ENCODE measurements around the gene BCL7A. TPM values are rescaled to one million over a fixed set of nuclear protein-coding genes. Genes with fewer than 3 reads are reported as not detected.

The BCL7A gene
- total and polyA plus RNA-seq, 10 of the 15 experiments (the other 5 are each of a cell fraction or from before 2014, with no cell fraction given): 0.37 to 17.2 (median 11.7) TPM

GRCh38 chr12:122096591-122097149 is 75.0 kb downstream of the BCL7A start (continued):
- TF ChIP-seq JUNB (IDR thresholded peaks at IDR 0.05) (no peak), WRNIP1 (IDR thresholded peaks at IDR 0.05; ENCODE audit: borderline replicate concordance, low read depth, low read length) (no peak)

GRCh38 chr12:122097584-122097926 is 75.9 kb downstream of the BCL7A start:
- no peak overlapping the region for H3K9ac ChIP-seq (ENCODE audit: control insufficient read depth, insufficient read depth, low read length)
- no peak for FAIRE-seq
- H3K27ac ChIP-seq (ENCODE audit: control insufficient read depth, insufficient read depth): no peak overlapping the region
- TF ChIP-seq WRNIP1 (IDR thresholded peaks at IDR 0.05; ENCODE audit: borderline replicate concordance, low read depth, low read length): no peak
- TF ChIP-seq RAD21 (IDR thresholded peaks at IDR 0.05; ENCODE audit: insufficient read depth, low read depth, low read length): no peak
- TF ChIP-seq PAX5 (IDR thresholded peaks at IDR 0.05; ENCODE audit: borderline replicate concordance, low read depth, low read length): no peak
- TF ChIP-seq, protein P1, sequence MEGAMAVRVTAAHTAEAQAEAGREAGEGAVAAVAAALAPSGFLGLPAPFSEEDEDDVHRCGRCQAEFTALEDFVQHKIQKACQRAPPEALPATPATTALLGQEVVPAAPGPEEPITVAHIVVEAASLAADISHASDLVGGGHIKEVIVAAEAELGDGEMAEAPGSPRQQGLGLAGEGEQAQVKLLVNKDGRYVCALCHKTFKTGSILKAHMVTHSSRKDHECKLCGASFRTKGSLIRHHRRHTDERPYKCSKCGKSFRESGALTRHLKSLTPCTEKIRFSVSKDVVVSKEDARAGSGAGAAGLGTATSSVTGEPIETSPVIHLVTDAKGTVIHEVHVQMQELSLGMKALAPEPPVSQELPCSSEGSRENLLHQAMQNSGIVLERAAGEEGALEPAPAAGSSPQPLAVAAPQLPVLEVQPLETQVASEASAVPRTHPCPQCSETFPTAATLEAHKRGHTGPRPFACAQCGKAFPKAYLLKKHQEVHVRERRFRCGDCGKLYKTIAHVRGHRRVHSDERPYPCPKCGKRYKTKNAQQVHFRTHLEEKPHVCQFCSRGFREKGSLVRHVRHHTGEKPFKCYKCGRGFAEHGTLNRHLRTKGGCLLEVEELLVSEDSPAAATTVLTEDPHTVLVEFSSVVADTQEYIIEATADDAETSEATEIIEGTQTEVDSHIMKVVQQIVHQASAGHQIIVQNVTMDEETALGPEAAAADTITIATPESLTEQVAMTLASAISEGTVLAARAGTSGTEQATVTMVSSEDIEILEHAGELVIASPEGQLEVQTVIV (IDR thresholded peaks at IDR 0.05; ENCODE audit: borderline replicate concordance, partially characterized antibody): no peak
- TF ChIP-seq EGR1 (IDR thresholded peaks at IDR 0.05; ENCODE audit: borderline replicate concordance in 1 of 2, low read depth in 2 of 2, low read length in 2 of 2): no peak
- no peak for TF ChIP-seq POLR2A (IDR thresholded peaks at IDR 0.05; ENCODE audit: low read depth, low read length)
- TF ChIP-seq KAT2A (conservative IDR thresholded peaks at IDR 0.05; ENCODE audit: control insufficient read depth, low read depth, low read length): no peak
- TF ChIP-seq CREM (IDR thresholded peaks at IDR 0.05; ENCODE audit: low read depth): no peak
- TF ChIP-seq, protein P2, sequence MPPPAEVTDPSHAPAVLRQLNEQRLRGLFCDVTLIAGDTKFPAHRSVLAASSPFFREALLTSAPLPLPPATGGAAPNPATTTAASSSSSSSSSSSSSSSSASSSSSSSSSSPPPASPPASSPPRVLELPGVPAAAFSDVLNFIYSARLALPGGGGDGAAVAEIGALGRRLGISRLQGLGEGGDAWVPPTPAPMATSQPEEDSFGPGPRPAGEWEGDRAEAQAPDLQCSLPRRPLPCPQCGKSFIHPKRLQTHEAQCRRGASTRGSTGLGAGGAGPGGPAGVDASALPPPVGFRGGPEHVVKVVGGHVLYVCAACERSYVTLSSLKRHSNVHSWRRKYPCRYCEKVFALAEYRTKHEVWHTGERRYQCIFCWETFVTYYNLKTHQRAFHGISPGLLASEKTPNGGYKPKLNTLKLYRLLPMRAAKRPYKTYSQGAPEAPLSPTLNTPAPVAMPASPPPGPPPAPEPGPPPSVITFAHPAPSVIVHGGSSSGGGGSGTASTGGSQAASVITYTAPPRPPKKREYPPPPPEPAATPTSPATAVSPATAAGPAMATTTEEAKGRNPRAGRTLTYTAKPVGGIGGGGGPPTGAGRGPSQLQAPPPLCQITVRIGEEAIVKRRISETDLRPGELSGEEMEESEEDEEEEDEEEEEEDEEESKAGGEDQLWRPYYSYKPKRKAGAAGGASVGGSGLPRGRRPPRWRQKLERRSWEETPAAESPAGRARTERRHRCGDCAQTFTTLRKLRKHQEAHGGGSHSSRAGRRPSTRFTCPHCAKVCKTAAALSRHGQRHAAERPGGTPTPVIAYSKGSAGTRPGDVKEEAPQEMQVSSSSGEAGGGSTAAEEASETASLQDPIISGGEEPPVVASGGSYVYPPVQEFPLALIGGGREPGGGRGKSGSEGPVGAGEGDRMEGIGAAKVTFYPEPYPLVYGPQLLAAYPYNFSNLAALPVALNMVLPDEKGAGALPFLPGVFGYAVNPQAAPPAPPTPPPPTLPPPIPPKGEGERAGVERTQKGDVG (CRISPR knock-in tag; IDR thresholded peaks at IDR 0.05): no peak
- no peak for TF ChIP-seq PML (IDR thresholded peaks at IDR 0.05; ENCODE audit: low read length)
- no peak for TF ChIP-seq NFIC (IDR thresholded peaks at IDR 0.05; ENCODE audit: low read depth, low read length)
- TF ChIP-seq ZNF384 (IDR thresholded peaks at IDR 0.05; ENCODE audit: borderline replicate concordance, low read depth, low read length): no peak

More at GRCh38 chr12:122097584-122097926, 75.9 kb downstream of the BCL7A start:
- Histone ChIP-seq H3K36me3 (ENCODE audit: control insufficient read depth in 2 of 2, insufficient read depth in 2 of 2, low read length in 1 of 2) (no peaks in the 10 kb centered on the region; a peak in 1 of 4 replicates), H3K4me2 (ENCODE audit: control insufficient read depth, insufficient read depth) (no peak overlapping the region), H4K20me1 (ENCODE audit: control insufficient read depth, insufficient read depth) (no peaks in the 10 kb centered on the region), H3K9me3 (replicated peaks; ENCODE audit: control insufficient read depth, insufficient read depth, low read length) (no peaks in the 10 kb centered on the region; the same call in 2 of the 3 replicates), H3K27me3 (replicated peaks in 1 of 2; ENCODE audit: control insufficient read depth in 2 of 2, insufficient read depth in 2 of 2, low read length in 1 of 2) (no peaks in the 10 kb centered on the region), H3K79me2 (ENCODE audit: control insufficient read depth, insufficient read depth, low read length) (no peaks in the 10 kb centered on the region; the same call in 1 of the 2 replicates), H3K4me3 (no peak overlapping the region), H3K4me1 (ENCODE audit: control insufficient read depth, insufficient read depth, low read length) (peaks cover 8% of the 10 kb centered on the region), H2AFZ (ENCODE audit: control insufficient read depth, low read depth, low read length) (no peak overlapping the region)
- no peak for ATAC-seq
- intact Hi-C loops (cut with micrococcal nuclease; ENCODE audit: unreplicated experiment): no loop called here
- RAD21 ChIA-PET (ENCODE audit: unreplicated experiment): interaction anchor here (0.6 kb wide), 1 partner anchor 9 kb away, joined by 4 read pairs; no protein-coding TSS in a partner anchor
- BruUV-seq (replicated peaks): no TSS peak
- no peak for DNase-seq (ENCODE audit: low read depth, low spot score)
- SMC1A ChIA-PET (ENCODE audit: uncharacterized antibody, unreplicated experiment): interaction anchor here (0.7 kb wide), 1 partner anchor 16 kb away, joined by 3 read pairs; no protein-coding TSS in a partner anchor
- 69% methylated on average over 2 of the region's 2 CpGs for WGBS (ENCODE audit: insufficient coverage, insufficient replicate concordance, low lambda C conversion rate, missing lambda C conversion rate)
- in situ Hi-C loops (cut with MboI): no loop called here
- CTCF ChIA-PET: interaction anchor here (1.2 to 2.2 kb wide), 3 partner anchors 9 to 43 kb away, joined by 4 to 8 read pairs (median 6); no protein-coding TSS in a partner anchor
- POLR2A ChIA-PET: interaction anchor here (0.6 kb wide), 2 partner anchors 29 to 441 kb away, joined by 4 to 5 read pairs; no protein-coding TSS in a partner anchor

Data from GM12878 (cell line).